ENCODE data around the gene RNF41. TPM values are rescaled to one million over a fixed set of nuclear protein-coding genes. Genes with fewer than 3 reads are reported as not detected.
"Not testable (repeated sequence)": the region's sequence is repeated elsewhere in the genome, so short reads cannot be mapped to it uniquely, and the experiment has no call there.

The RNF41 gene
- 48.3 and 48.6 TPM in 2 replicates for total RNA-seq
- long read RNA-seq, full-length matches to known transcripts = 89 of 120 reads
- long read RNA-seq, partial matches to known transcripts = 12 of 120 reads
- long read RNA-seq, other reads (novel, unspliced or antisense) = 19 of 120 reads

GRCh38 chr12:56221757-56222530, at the start of gene RNF41:
TSS of gene RNF41 (minus strand) at chr12:56221922. CDS start at chr12:56214047, 7,875 bp downstream.
- Mint-ChIP-seq H3K4me1 (peaks cover 46% of the 10 kb centered on the region), H3K36me3 (ENCODE audit: low read depth) (no peaks in the 10 kb centered on the region), H3K4me3 (peak within 1 kb of the TSS; percentile 100), H3K27me3 (ENCODE audit: low read depth) (no peaks in the 10 kb centered on the region), H3K27ac (ENCODE audit: unreplicated experiment) (peak within 1 kb of the TSS; percentile 95), H3K9me3 (no peaks in the 10 kb centered on the region)
- DNase-seq (ENCODE audit: low read depth, low spot score) = peak; percentile 93
- TF ChIP-seq CTCF (conservative IDR thresholded peaks at IDR 0.05) = no peak

GRCh38 chr12:56271031-56271430, 49.3 kb upstream of the RNF41 start:
- Mint-ChIP-seq H3K27me3 (ENCODE audit: low read depth) (no peaks in the 10 kb centered on the region), H3K4me1 (peaks cover 16% of the 10 kb centered on the region), H3K9me3 (no peaks in the 10 kb centered on the region), H3K4me3 (no peak overlapping the region), H3K36me3 (ENCODE audit: low read depth) (peaks cover 22% of the 10 kb centered on the region), H3K27ac (ENCODE audit: unreplicated experiment) (no peak overlapping the region)
- no peak for DNase-seq (ENCODE audit: low read depth, low spot score)
- peak; percentile 52 for TF ChIP-seq CTCF (conservative IDR thresholded peaks at IDR 0.05)

GRCh38 chr12:56267443-56268071, 45.8 kb upstream of the RNF41 start:
- no peak overlapping the region for H3K27ac Mint-ChIP-seq (ENCODE audit: unreplicated experiment)
- peaks cover 16% of the 10 kb centered on the region for H3K4me1 Mint-ChIP-seq
- TF ChIP-seq CTCF (conservative IDR thresholded peaks at IDR 0.05) = no peak
- no peak for DNase-seq (ENCODE audit: low read depth, low spot score)
- H3K36me3 Mint-ChIP-seq (ENCODE audit: low read depth) = peaks cover 9% of the 10 kb centered on the region
- H3K27me3 Mint-ChIP-seq (ENCODE audit: low read depth) = no peaks in the 10 kb centered on the region
- H3K4me3 Mint-ChIP-seq = peak overlapping the region; percentile 92
- no peaks in the 10 kb centered on the region for H3K9me3 Mint-ChIP-seq

- Mint-ChIP-seq H3K4me1 (peaks cover 16% of the 10 kb centered on the region), H3K36me3 (ENCODE audit: low read depth) (peaks cover 9% of the 10 kb centered on the region), H3K27ac (ENCODE audit: unreplicated experiment) (peak within 1 kb of the TSS; percentile 98), H3K27me3 (ENCODE audit: low read depth) (no peaks in the 10 kb centered on the region), H3K9me3 (no peaks in the 10 kb centered on the region), H3K4me3 (peak within 1 kb of the TSS; percentile 92)
- DNase-seq (ENCODE audit: low read depth, low spot score) = peak; percentile 87
- peak; percentile 72 for TF ChIP-seq CTCF (conservative IDR thresholded peaks at IDR 0.05)
These were observed 45.1 kb upstream of the RNF41 start, which contains the start of gene COQ10A for GRCh38 chr12:56266693-56267442. TSS of gene COQ10A (plus strand) at chr12:56266942. CDS start at chr12:56267119, 177 bp downstream.

- not testable (repeated sequence) for H3K9me3 Mint-ChIP-seq; H3K36me3 Mint-ChIP-seq (ENCODE audit: low read depth); DNase-seq (ENCODE audit: low read depth, low spot score); H3K27me3 Mint-ChIP-seq (ENCODE audit: low read depth)
- Mint-ChIP-seq H3K4me1 (peaks cover 16% of the 10 kb centered on the region), H3K27ac (ENCODE audit: unreplicated experiment) (peak overlapping the region; percentile 98), H3K4me3 (peak overlapping the region; percentile 92)
These were observed 44.5 kb upstream of the RNF41 start for GRCh38 chr12:56266068-56266692.

GRCh38 chr12:56262955-56263354, 41.2 kb upstream of the RNF41 start:
- not testable (repeated sequence) for H3K27me3 Mint-ChIP-seq (ENCODE audit: low read depth); H3K27ac Mint-ChIP-seq (ENCODE audit: unreplicated experiment); H3K36me3 Mint-ChIP-seq (ENCODE audit: low read depth); DNase-seq (ENCODE audit: low read depth, low spot score); H3K4me3 Mint-ChIP-seq; H3K9me3 Mint-ChIP-seq
- peaks cover 22% of the 10 kb centered on the region for H3K4me1 Mint-ChIP-seq
